ENCODE results near the gene SKP1.

The SKP1 gene

GRCh38 chr5:134122530-134122929 is 54.2 kb downstream of the SKP1 start:
- TF ChIP-seq POLR2AphosphoS5 (IDR thresholded peaks at IDR 0.05; ENCODE audit: low read depth, low read length) = no peak
- TF ChIP-seq FOXP2 (optimal IDR thresholded peaks at IDR 0.05; ENCODE audit: borderline replicate concordance, extremely low read depth, extremely low read length, insufficient read depth) = no peak
- TF ChIP-seq SIN3A (IDR thresholded peaks at IDR 0.05; ENCODE audit: borderline replicate concordance, insufficient read depth, low read length) = no peak
- TF ChIP-seq REST (IDR thresholded peaks at IDR 0.05; ENCODE audit: insufficient read depth in 1 of 2, low read depth in 2 of 2, low read length in 2 of 2) = no peak
- TF ChIP-seq TAF1 (IDR thresholded peaks at IDR 0.05; ENCODE audit: borderline replicate concordance, insufficient read depth, low read length) = no peak

GRCh38 chr5:134120386-134121138 is 56.2 kb downstream of the SKP1 start:
- TF ChIP-seq TAF1 (IDR thresholded peaks at IDR 0.05; ENCODE audit: borderline replicate concordance, insufficient read depth, low read length) = no peak
- TF ChIP-seq SIN3A (IDR thresholded peaks at IDR 0.05; ENCODE audit: borderline replicate concordance, insufficient read depth, low read length) = no peak
- TF ChIP-seq REST (IDR thresholded peaks at IDR 0.05; ENCODE audit: insufficient read depth in 1 of 2, low read depth in 2 of 2, low read length in 2 of 2) = no peak
- no peak for TF ChIP-seq POLR2AphosphoS5 (IDR thresholded peaks at IDR 0.05; ENCODE audit: low read depth, low read length)
- TF ChIP-seq FOXP2 (optimal IDR thresholded peaks at IDR 0.05; ENCODE audit: borderline replicate concordance, extremely low read depth, extremely low read length, insufficient read depth) = no peak

- TF ChIP-seq POLR2AphosphoS5 (IDR thresholded peaks at IDR 0.05; ENCODE audit: low read depth, low read length) (no peak), REST (IDR thresholded peaks at IDR 0.05; ENCODE audit: insufficient read depth in 1 of 2, low read depth in 2 of 2, low read length in 2 of 2) (no peak), TAF1 (IDR thresholded peaks at IDR 0.05; ENCODE audit: borderline replicate concordance, insufficient read depth, low read length) (no peak), FOXP2 (optimal IDR thresholded peaks at IDR 0.05; ENCODE audit: borderline replicate concordance, extremely low read depth, extremely low read length, insufficient read depth) (no peak), SIN3A (IDR thresholded peaks at IDR 0.05; ENCODE audit: borderline replicate concordance, insufficient read depth, low read length) (no peak)
Observed at GRCh38 chr5:134119720-134120119, 57.0 kb downstream of the SKP1 start.

- no peak for TF ChIP-seq POLR2AphosphoS5 (IDR thresholded peaks at IDR 0.05; ENCODE audit: low read depth, low read length)
Observed at GRCh38 chr5:134118212-134118835, 58.4 kb downstream of the SKP1 start.

GRCh38 chr5:134116789-134117761 is 59.7 kb downstream of the SKP1 start:
- TF ChIP-seq POLR2AphosphoS5 (IDR thresholded peaks at IDR 0.05; ENCODE audit: low read depth, low read length) (no peak), FOXP2 (optimal IDR thresholded peaks at IDR 0.05; ENCODE audit: borderline replicate concordance, extremely low read depth, extremely low read length, insufficient read depth) (no peak), REST (IDR thresholded peaks at IDR 0.05; ENCODE audit: insufficient read depth in 1 of 2, low read depth in 2 of 2, low read length in 2 of 2) (no peak), TAF1 (IDR thresholded peaks at IDR 0.05; ENCODE audit: borderline replicate concordance, insufficient read depth, low read length) (no peak), SIN3A (IDR thresholded peaks at IDR 0.05; ENCODE audit: borderline replicate concordance, insufficient read depth, low read length) (no peak)

All from PFSK-1 (cell line).